ENCODE results near the gene HPSE2. TPM values are rescaled to one million over a fixed set of nuclear protein-coding genes. Genes with fewer than 3 reads are reported as not detected.
A peak's percentile ranks its signal among the peaks of the same experiment; 100 is the strongest.

HPSE2 gene
- total and polyA plus RNA-seq, 2 of the 13 experiments (the other 11 are each of a cell fraction or from before 2014, with no cell fraction given), result 0.01 TPM; not detected in 1

DNA sequence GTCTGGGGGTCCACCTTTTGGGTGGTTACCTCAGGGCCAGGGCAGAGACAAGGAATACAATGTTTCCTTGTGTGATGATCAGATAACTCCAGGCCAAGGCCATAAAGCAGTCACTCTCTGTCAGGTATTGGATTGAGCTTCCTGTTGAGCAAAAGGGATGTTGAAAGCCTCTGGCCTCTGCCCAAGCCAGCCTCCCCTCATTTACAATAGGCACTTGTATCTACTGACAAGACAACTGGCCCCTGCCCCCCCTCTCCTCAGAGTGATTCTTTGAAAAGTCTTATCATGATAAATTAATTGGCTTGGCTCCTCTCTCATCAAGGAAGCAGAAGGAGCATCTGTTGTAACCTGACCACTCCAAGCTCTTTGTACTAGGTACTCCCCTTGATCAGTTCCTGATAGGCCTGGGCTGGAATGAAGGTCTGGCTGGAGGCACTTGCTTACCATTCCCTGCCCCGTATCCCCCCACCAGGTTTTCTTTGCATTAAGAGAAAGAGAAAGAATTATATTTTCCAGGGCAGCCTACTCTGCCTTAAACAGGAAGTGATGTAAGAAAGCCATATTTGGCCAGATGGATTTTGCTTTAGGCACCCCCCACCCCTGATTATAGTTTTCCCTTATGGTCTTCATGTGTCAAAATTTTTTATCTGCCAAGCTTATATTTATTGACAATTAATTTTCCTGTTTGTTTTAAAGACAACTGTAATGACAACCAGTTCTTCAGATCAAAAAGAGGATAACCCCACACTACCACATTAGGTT is 746.8 kb downstream of the HPSE2 start (continued):
- TF ChIP-seq, protein P1, sequence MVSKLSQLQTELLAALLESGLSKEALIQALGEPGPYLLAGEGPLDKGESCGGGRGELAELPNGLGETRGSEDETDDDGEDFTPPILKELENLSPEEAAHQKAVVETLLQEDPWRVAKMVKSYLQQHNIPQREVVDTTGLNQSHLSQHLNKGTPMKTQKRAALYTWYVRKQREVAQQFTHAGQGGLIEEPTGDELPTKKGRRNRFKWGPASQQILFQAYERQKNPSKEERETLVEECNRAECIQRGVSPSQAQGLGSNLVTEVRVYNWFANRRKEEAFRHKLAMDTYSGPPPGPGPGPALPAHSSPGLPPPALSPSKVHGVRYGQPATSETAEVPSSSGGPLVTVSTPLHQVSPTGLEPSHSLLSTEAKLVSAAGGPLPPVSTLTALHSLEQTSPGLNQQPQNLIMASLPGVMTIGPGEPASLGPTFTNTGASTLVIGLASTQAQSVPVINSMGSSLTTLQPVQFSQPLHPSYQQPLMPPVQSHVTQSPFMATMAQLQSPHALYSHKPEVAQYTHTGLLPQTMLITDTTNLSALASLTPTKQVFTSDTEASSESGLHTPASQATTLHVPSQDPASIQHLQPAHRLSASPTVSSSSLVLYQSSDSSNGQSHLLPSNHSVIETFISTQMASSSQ (IDR thresholded peaks at IDR 0.05; ENCODE audit: low read depth), result no peak
- TF ChIP-seq, protein P1 (CRISPR knock-in tag; IDR thresholded peaks at IDR 0.05; ENCODE audit: borderline replicate concordance), result peak; percentile 57; the same call in 1 of the 2 replicates
- TF ChIP-seq ZSCAN21 (CRISPR knock-in tag; IDR thresholded peaks at IDR 0.05; ENCODE audit: borderline replicate concordance), result no peak
- TF ChIP-seq, protein P2, sequence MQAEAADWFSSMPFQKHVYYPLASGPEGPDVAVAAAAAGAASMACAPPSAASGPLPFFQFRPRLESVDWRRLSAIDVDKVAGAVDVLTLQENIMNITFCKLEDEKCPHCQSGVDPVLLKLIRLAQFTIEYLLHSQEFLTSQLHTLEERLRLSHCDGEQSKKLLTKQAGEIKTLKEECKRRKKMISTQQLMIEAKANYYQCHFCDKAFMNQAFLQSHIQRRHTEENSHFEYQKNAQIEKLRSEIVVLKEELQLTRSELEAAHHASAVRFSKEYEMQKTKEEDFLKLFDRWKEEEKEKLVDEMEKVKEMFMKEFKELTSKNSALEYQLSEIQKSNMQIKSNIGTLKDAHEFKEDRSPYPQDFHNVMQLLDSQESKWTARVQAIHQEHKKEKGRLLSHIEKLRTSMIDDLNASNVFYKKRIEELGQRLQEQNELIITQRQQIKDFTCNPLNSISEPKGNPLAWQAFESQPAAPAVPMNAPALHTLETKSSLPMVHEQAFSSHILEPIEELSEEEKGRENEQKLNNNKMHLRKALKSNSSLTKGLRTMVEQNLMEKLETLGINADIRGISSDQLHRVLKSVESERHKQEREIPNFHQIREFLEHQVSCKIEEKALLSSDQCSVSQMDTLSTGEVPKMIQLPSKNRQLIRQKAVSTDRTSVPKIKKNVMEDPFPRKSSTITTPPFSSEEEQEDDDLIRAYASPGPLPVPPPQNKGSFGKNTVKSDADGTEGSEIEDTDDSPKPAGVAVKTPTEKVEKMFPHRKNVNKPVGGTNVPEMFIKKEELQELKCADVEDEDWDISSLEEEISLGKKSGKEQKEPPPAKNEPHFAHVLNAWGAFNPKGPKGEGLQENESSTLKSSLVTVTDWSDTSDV (CRISPR knock-in tag; IDR thresholded peaks at IDR 0.05), result no peak
- peak; percentile 35; the same call in 1 of the 2 replicates for TF ChIP-seq CEBPB (IDR thresholded peaks at IDR 0.05; ENCODE audit: borderline replicate concordance, low read depth, low read length)
- TF ChIP-seq ZNF766 (CRISPR knock-in tag; IDR thresholded peaks at IDR 0.05; ENCODE audit: borderline replicate concordance), result no peak
- 0 out of 2 replicates have a peak, but pooled peaks have one; percentile 69 for TF ChIP-seq ZBTB7B (CRISPR knock-in tag; IDR thresholded peaks at IDR 0.05)
- TF ChIP-seq, protein P3, sequence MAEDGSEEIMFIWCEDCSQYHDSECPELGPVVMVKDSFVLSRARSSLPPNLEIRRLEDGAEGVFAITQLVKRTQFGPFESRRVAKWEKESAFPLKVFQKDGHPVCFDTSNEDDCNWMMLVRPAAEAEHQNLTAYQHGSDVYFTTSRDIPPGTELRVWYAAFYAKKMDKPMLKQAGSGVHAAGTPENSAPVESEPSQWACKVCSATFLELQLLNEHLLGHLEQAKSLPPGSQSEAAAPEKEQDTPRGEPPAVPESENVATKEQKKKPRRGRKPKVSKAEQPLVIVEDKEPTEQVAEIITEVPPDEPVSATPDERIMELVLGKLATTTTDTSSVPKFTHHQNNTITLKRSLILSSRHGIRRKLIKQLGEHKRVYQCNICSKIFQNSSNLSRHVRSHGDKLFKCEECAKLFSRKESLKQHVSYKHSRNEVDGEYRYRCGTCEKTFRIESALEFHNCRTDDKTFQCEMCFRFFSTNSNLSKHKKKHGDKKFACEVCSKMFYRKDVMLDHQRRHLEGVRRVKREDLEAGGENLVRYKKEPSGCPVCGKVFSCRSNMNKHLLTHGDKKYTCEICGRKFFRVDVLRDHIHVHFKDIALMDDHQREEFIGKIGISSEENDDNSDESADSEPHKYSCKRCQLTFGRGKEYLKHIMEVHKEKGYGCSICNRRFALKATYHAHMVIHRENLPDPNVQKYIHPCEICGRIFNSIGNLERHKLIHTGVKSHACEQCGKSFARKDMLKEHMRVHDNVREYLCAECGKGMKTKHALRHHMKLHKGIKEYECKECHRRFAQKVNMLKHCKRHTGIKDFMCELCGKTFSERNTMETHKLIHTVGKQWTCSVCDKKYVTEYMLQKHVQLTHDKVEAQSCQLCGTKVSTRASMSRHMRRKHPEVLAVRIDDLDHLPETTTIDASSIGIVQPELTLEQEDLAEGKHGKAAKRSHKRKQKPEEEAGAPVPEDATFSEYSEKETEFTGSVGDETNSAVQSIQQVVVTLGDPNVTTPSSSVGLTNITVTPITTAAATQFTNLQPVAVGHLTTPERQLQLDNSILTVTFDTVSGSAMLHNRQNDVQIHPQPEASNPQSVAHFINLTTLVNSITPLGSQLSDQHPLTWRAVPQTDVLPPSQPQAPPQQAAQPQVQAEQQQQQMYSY (CRISPR knock-in tag; IDR thresholded peaks at IDR 0.05), result peak; percentile 65
- TF ChIP-seq ZNF34 (CRISPR knock-in tag; IDR thresholded peaks at IDR 0.05; ENCODE audit: borderline replicate concordance), result no peak
- peak; percentile 84 for TF ChIP-seq GATAD2A (CRISPR knock-in tag; IDR thresholded peaks at IDR 0.05)
- TF ChIP-seq ZNF672 (CRISPR knock-in tag; IDR thresholded peaks at IDR 0.05), result no peak
- TF ChIP-seq, protein P4, sequence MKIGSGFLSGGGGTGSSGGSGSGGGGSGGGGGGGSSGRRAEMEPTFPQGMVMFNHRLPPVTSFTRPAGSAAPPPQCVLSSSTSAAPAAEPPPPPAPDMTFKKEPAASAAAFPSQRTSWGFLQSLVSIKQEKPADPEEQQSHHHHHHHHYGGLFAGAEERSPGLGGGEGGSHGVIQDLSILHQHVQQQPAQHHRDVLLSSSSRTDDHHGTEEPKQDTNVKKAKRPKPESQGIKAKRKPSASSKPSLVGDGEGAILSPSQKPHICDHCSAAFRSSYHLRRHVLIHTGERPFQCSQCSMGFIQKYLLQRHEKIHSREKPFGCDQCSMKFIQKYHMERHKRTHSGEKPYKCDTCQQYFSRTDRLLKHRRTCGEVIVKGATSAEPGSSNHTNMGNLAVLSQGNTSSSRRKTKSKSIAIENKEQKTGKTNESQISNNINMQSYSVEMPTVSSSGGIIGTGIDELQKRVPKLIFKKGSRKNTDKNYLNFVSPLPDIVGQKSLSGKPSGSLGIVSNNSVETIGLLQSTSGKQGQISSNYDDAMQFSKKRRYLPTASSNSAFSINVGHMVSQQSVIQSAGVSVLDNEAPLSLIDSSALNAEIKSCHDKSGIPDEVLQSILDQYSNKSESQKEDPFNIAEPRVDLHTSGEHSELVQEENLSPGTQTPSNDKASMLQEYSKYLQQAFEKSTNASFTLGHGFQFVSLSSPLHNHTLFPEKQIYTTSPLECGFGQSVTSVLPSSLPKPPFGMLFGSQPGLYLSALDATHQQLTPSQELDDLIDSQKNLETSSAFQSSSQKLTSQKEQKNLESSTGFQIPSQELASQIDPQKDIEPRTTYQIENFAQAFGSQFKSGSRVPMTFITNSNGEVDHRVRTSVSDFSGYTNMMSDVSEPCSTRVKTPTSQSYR (CRISPR knock-in tag; IDR thresholded peaks at IDR 0.05; ENCODE audit: borderline replicate concordance), result peak; percentile 39; the same call in 1 of the 2 replicates
- no peak for TF ChIP-seq RFX1 (IDR thresholded peaks at IDR 0.05)
- no peak for TF ChIP-seq ZNF564 (CRISPR knock-in tag; IDR thresholded peaks at IDR 0.05)
